IPS-20b (cell line): ENCODE data around the gene CLIP1.
"Not testable (repeated sequence)": the region's sequence is repeated elsewhere in the genome, so short reads cannot be mapped to it uniquely, and the experiment has no call there.

Experiments used
- H3K27ac ChIP-seq: one replicate; pipeline ENCODE4 v1.5.1; 2013; ENCODE audit warnings: low read length
- H3K27me3 ChIP-seq: 2 replicates; pipeline ENCODE4 v1.6.1; 2013; ENCODE audit warnings: mild to moderate bottlenecking, low read length, inconsistent platforms; ENCODE audit not compliant: insufficient read depth
- H3K36me3 ChIP-seq: 2 replicates; pipeline ENCODE4 v1.6.1; 2013; ENCODE audit warnings: low read depth, mild to moderate bottlenecking, inconsistent platforms, low read length, moderate library complexity; ENCODE audit not compliant: insufficient read depth
- H3K4me1 ChIP-seq: 2 replicates; pipeline ENCODE4 v1.6.1; 2013; ENCODE audit warnings: mild to moderate bottlenecking, control low read depth, inconsistent platforms, low read length, moderate library complexity; ENCODE audit not compliant: insufficient read depth
- H3K4me3 ChIP-seq: 2 replicates; pipeline ENCODE4 v1.5.1; 2013; ENCODE audit warnings: mild to moderate bottlenecking, low read length, inconsistent platforms
- H3K9ac ChIP-seq: 2 replicates; pipeline ENCODE4 v1.6.1; 2013; ENCODE audit warnings: low read depth, mild to moderate bottlenecking, inconsistent platforms, low read length, moderate library complexity
- H3K9me3 ChIP-seq: 2 replicates; pipeline ENCODE4 v1.6.1; 2013; ENCODE audit warnings: mild to moderate bottlenecking, low read depth, low read length, inconsistent platforms; ENCODE audit not compliant: insufficient read depth

CLIP1 gene

DNA sequence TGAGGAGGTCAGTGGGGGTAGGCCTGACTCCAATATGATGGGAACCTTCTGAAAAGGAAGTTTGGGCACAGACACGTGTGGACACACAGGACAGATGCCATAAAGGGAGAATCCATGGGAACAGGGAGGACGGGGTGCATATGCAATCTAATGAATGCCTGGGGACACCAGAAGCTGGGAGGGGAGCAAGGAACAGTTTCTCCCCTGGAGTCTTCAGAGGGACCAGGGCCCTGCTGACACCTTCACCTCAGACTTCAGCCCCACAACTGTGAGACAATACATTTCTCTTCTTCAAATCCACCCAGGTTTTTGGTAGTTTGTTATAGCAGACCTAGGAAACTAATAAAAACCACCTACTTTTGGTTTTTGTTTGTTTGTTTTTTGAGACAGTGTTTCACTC lies 35.2 kb upstream of the CLIP1 start:
- no peaks in the 10 kb centered on the region for H3K27me3 ChIP-seq
- H3K9ac ChIP-seq: no peak overlapping the region
- no peak overlapping the region for H3K4me3 ChIP-seq
- H3K9me3 ChIP-seq: no peaks in the 10 kb centered on the region
- no peaks in the 10 kb centered on the region for H3K36me3 ChIP-seq
- no peak overlapping the region for H3K27ac ChIP-seq
- no peaks in the 10 kb centered on the region; the same call in 1 of the 2 replicates for H3K4me1 ChIP-seq

DNA sequence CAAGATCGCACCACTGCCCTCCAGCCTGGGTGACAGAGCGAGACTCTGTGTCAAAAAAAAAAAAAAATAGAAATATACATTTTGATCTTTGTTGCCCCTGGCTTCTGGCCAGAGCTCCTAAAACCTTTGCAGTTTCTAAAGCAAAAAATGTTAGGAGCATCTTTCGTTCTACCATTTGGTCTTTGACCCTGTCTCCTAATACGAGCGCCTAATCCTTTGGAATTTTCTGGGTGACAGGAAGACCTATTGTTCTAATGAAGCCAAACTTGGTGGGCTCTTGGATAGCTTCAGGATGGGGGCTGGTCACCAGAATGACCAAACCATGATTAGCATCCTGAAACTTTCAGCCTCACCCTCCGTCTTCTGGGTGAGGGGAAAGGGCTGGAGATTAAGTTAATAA lies 32.3 kb upstream of the CLIP1 start:
- Histone ChIP-seq H3K9me3 (no peaks in the 10 kb centered on the region), H3K9ac (no peak overlapping the region), H3K4me1 (no peaks in the 10 kb centered on the region; the same call in 1 of the 2 replicates), H3K27me3 (no peaks in the 10 kb centered on the region), H3K27ac (no peak overlapping the region), H3K4me3 (no peak overlapping the region), H3K36me3 (no peaks in the 10 kb centered on the region)

DNA sequence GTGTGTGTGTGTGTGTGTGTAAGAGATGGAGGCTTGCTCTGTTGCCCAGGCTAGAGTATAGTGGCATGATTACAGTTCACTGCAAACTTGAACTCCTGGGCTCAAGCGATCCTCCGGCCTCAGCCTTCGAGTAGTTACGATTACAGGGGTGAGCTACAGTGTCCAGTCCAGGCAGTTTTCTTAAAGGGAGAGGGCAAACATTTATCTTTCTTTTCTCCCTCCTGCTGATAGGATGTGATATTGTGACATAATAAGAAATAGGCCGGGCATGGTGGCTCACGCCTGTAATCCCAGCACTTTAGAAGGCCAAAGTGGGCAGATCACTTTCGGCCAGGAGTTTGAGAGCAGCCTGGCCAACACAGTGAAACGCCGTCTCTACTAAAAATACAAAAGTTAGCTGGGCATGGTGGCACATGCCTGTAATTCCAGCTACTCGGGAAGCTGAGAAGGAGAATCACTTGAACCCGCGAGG lies 31.8 kb upstream of the CLIP1 start:
- Histone ChIP-seq H3K9me3 (no peaks in the 10 kb centered on the region), H3K4me1 (no peaks in the 10 kb centered on the region; the same call in 1 of the 2 replicates), H3K27ac (no peak overlapping the region)

DNA sequence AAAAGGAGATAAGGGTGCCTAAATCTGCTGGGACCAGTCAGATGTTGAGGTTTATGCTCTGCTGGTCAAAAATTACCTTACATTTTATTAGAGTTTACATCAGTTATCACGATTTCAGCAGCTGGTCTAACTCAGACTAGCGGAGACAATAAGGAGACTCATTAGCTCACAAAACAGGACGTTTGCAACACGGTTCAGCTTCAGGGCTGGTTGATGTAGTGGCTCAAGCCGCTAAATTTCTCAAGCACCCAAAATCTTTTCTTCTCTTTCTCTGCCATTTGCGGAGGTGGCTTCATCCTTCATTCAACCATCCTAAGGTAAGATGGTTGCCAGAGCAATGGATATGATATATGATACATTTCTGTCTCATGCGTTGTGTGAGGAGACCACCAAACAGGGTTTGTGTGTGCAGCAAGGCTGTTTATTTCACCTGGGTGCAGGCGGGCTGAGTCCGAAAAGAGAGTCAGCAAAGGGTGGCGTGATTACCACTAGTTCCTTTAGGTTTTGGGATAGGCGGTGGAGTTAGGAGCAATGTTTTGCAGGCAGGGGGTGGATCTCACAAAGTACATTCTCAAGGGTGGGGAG lies 30.3 kb upstream of the CLIP1 start:
- Histone ChIP-seq H3K9ac (no peak overlapping the region), H3K4me1 (no peaks in the 10 kb centered on the region; the same call in 1 of the 2 replicates), H3K9me3 (no peaks in the 10 kb centered on the region), H3K4me3 (no peak overlapping the region), H3K27ac (no peak overlapping the region), H3K27me3 (no peaks in the 10 kb centered on the region), H3K36me3 (no peaks in the 10 kb centered on the region)

More for the DNA sequence above, 31.8 kb upstream of the CLIP1 start:
- Histone ChIP-seq H3K9ac (no peak overlapping the region), H3K27me3 (no peaks in the 10 kb centered on the region), H3K4me3 (no peak overlapping the region), H3K36me3 (no peaks in the 10 kb centered on the region)

- Histone ChIP-seq H3K27ac (no peak overlapping the region), H3K4me3 (no peak overlapping the region), H3K9me3 (no peaks in the 10 kb centered on the region), H3K4me1 (no peaks in the 10 kb centered on the region; the same call in 1 of the 2 replicates), H3K9ac (no peak overlapping the region), H3K36me3 (no peaks in the 10 kb centered on the region), H3K27me3 (no peaks in the 10 kb centered on the region)
These were observed 26.8 kb upstream of the CLIP1 start for GRCh38 chr12:122449317-122449716.

- H3K36me3 ChIP-seq, H3K4me1 ChIP-seq, H3K27ac ChIP-seq, H3K9me3 ChIP-seq, H3K4me3 ChIP-seq, H3K27me3 ChIP-seq, H3K9ac ChIP-seq: not testable (repeated sequence)
These were observed 25.4 kb upstream of the CLIP1 start for GRCh38 chr12:122447825-122448224.

DNA sequence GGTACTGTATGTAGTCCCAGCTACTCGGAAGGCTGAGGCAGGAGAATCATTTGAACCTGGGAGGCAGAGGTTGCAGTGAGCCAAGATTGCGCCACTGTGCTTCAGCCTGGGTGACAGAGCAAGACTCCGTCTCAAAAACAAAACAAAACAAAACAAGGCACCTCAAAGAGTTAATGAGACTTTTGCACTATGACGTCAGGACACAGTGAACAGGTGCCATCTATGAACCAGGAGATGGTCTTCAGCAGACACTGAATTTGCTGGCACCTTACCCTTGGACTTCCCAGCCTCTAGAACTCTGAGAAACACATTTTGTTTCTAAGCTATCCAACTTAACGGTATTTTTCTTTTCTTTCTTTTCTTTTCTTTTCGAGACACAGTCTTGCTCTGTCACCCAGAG lies 23.9 kb upstream of the CLIP1 start:
- H3K27ac ChIP-seq, H3K27me3 ChIP-seq, H3K36me3 ChIP-seq, H3K4me3 ChIP-seq, H3K9ac ChIP-seq, H3K4me1 ChIP-seq, H3K9me3 ChIP-seq: not testable (repeated sequence)

GRCh38 chr12:122444071-122444470 lies 21.6 kb upstream of the CLIP1 start:
- H3K9me3 ChIP-seq, H3K4me1 ChIP-seq, H3K27me3 ChIP-seq, H3K4me3 ChIP-seq, H3K9ac ChIP-seq, H3K27ac ChIP-seq, H3K36me3 ChIP-seq: not testable (repeated sequence)

- H3K9me3 ChIP-seq, H3K4me1 ChIP-seq, H3K27me3 ChIP-seq, H3K27ac ChIP-seq, H3K9ac ChIP-seq, H3K36me3 ChIP-seq, H3K4me3 ChIP-seq: not testable (repeated sequence)
These were observed 16.4 kb upstream of the CLIP1 start for GRCh38 chr12:122438822-122439221.

- Histone ChIP-seq H3K4me3 (no peak overlapping the region), H3K4me1 (no peaks in the 10 kb centered on the region), H3K27ac (no peak overlapping the region), H3K36me3 (no peaks in the 10 kb centered on the region), H3K9ac (no peak overlapping the region), H3K9me3 (no peaks in the 10 kb centered on the region), H3K27me3 (no peaks in the 10 kb centered on the region)
These were observed 15.2 kb upstream of the CLIP1 start for GRCh38 chr12:122437656-122438121.

GRCh38 chr12:122435186-122435585 lies 12.7 kb upstream of the CLIP1 start:
- H3K9ac ChIP-seq: no peak overlapping the region
- H3K27ac ChIP-seq: no peak overlapping the region
- no peak overlapping the region for H3K4me3 ChIP-seq
- H3K9me3 ChIP-seq: no peaks in the 10 kb centered on the region
- H3K4me1 ChIP-seq: no peaks in the 10 kb centered on the region
- no peaks in the 10 kb centered on the region for H3K36me3 ChIP-seq
- no peaks in the 10 kb centered on the region for H3K27me3 ChIP-seq

DNA sequence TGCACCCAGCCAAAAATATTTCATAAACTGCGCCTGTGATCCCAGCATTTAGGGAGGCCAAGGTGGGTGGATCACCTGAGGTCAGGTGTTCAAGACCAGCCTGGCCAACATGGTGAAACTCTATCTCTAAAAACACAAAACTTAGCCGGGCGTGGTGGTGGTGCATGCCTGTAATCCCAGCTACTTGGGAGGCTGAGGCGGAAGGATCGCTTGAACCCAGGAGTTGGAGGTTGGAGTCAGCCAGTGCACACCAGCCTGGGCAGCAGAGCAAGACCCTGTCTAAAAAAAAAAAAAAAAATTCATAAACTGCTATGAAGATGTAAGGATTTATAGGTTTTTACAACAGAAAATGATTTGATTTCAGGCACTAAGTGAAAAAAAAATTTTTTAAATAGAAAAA lies 6.6 kb upstream of the CLIP1 start:
- H3K9ac ChIP-seq, H3K36me3 ChIP-seq, H3K27ac ChIP-seq, H3K4me3 ChIP-seq, H3K9me3 ChIP-seq, H3K4me1 ChIP-seq, H3K27me3 ChIP-seq: not testable (repeated sequence)
